Superior temporal gyrus (tissue), 1 donor: Measurements from ENCODE around the gene PCDHGB4.
"Not testable (repeated sequence)": the region's sequence is repeated elsewhere in the genome, so short reads cannot be mapped to it uniquely, and the experiment has no call there.

Experiments
- DNase-seq: peaks from one replicate; pipeline ENCODE4 v3.0.0-alpha.2; 2016; ENCODE audit errors: extremely low spot score

PCDHGB4 gene

DNA sequence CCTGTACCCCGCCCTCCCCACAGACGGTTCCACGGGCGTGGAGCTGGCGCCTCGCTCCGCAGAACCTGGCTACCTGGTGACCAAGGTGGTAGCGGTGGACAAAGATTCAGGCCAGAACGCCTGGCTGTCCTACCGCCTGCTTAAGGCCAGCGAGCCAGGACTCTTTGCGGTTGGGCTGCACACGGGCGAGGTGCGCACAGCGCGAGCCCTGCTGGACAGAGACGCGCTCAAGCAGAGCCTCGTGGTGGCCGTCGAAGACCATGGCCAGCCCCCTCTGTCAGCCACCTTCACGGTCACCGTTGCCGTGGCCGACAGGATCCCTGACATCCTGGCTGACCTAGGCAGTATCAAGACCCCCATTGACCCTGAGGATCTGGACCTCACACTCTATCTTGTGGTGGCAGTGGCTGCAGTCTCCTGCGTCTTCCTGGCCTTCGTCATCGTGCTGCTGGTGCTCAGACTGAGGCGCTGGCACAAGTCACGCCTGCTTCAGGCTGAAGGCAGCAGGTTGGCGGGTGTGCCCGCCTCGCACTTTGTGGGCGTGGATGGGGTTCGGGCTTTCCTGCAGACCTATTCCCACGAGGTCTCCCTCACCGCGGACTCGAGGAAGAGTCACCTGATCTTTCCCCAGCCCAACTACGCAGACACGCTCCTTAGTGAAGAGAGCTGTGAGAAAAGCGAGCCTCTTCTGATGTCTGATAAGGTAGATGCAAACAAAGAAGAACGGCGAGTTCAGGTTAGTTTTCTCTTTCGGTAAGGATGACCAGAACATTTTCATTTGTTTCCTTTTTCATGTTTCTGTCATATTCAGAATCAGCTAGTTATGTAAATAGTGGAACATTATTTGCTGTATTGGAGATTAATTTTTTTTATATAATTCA lies 21.2 kb upstream of the PCDHGB4 start:
- DNase-seq = no peak

DNA sequence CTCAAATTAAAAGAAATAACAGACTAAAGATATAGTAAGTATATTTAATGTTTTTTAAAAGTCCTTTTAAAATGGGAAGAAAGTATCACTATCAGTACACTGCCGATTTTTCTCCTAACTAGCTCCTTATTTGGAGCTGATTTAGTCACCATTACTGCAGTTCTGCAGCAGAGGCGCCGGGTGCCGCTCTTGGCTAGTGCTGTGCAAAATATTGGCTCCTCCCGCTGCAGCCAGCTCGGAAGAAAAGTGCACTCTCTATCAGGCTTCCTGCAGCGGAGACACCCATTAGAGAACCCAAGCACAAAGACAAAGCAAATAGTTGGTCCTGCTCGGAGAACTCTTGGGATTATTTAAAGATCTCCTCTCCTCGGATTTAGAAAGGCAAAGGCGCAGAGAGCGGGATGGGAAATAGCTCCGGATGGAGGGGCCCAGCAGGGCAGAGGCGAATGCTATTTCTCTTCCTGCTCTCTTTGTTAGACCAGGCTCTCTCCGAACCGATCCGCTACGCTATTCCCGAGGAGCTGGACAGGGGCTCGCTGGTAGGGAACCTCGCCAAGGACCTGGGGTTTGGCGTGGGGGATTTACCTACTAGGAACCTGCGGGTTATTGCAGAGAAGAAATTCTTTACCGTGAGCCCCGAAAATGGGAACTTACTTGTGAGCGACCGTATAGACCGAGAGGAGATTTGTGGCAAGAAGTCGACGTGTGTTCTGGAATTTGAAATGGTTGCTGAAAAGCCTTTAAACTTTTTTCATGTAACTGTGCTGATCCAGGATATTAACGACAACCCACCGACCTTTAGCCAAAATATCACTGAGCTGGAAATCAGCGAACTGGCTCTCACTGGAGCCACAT lies 17.3 kb upstream of the PCDHGB4 start, which contains the start of gene PCDHGB3:
Gene PCDHGB3 (plus strand): TSS at position 249 of the 855 bp plus-strand sequence. CDS start 153 bp downstream, at position 402.
- DNase-seq = peak; percentile 13

DNA sequence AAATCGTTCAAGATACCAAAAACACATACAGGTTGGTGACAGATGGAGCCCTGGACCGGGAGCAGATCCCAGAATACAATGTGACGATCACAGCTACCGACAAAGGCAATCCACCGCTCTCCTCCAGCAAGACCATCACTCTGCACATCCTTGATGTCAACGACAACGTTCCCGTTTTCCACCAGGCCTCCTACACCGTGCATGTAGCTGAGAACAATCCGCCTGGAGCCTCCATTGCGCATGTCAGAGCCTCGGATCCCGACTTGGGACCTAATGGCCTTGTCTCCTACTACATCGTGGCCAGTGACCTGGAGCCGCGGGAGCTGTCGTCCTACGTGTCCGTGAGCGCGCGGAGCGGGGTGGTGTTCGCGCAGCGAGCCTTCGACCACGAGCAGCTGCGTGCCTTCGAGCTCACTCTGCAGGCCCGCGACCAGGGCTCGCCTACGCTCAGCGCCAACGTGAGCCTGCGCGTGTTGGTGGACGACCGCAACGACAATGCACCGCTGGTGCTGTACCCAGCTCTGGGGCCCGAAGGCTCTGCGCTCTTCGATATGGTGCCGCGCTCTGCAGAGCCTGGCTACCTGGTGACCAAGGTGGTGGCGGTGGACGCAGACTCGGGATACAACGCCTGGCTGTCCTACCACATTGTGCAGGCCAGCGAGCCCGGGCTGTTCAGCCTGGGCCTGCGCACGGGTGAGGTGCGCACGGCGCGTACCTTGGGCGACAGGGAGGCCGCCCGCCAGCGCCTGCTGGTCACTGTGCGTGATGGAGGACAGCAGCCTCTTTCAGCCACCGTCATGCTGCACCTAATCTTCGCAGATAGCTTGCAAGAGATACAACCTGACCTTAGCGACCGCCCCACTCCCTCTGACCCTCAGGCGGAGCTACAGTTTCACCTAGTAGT lies 15.7 kb upstream of the PCDHGB4 start:
- DNase-seq = no peak

DNA sequence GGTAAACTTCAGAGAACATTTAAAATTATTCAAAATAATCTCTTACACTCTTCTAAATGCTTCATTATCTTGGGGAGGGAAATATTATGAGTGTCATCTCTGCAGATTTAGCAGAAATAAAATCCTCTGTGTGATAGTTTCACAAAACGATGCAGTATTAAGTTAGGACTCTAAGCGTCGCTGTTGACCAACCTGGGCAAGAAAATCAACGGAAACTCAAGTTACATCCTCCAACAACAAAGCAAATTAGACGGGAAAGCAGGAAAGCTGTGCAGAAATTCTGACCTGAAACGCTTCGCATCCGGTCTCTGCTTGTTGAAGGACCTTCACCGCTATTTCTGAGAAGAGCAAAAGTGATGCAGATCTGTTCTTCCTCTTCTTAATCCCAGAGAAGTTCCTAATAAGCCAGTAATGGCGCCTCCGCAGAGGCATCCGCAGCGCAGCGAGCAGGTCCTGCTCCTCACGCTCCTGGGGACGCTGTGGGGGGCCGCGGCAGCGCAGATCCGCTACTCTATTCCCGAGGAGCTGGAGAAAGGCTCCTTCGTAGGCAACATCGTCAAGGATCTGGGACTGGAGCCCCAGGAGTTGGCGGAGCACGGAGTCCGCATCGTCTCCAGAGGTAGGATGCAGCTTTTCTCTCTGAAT lies 13.7 kb upstream of the PCDHGB4 start, which contains the start of gene PCDHGA6:
Gene PCDHGA6 (plus strand): TSS at position 219 of the 645 bp plus-strand sequence. CDS start 193 bp downstream, at position 412.
- no peak for DNase-seq

DNA sequence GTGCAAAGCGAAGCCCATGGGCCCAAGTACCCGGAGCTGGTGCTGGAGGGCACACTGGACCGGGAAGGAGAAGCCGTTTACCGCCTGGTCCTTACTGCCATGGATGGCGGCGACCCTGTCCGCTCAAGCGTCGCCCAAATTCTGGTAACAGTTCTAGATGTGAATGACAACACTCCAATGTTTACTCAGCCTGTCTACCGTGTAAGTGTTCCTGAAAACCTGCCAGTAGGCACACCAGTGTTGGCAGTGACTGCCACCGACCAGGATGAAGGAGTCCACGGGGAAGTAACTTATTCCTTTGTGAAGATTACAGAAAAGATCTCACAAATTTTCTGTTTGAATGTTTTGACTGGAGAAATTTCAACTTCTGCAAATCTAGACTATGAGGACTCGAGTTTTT lies 12.9 kb upstream of the PCDHGB4 start:
- no peak for DNase-seq

DNA sequence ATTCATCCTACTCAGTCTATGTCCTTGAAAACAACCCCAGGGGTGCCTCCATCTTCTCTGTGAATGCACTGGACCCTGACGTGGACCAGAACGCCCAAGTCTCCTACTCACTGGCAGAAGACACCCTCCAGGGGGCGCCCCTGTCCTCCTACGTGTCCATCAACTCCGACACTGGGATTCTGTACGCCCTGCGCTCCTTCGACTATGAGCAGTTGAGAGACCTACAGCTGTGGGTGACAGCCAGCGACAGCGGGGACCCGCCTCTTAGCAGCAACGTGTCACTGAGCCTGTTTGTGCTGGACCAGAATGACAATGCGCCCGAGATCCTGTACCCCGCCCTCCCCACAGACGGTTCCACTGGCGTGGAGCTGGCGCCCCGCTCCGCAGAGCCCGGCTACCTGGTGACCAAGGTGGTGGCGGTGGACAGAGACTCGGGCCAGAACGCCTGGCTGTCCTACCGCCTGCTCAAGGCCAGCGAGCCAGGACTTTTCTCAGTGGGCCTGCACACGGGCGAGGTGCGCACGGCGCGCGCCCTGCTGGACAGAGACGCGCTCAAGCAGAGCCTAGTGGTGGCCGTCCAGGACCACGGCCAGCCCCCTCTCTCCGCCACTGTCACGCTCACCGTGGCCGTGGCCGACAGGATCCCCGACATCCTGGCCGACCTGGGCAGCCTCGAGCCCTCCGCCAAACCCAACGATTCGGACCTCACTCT lies 11.9 kb upstream of the PCDHGB4 start:
- DNase-seq = not testable (repeated sequence)

DNA sequence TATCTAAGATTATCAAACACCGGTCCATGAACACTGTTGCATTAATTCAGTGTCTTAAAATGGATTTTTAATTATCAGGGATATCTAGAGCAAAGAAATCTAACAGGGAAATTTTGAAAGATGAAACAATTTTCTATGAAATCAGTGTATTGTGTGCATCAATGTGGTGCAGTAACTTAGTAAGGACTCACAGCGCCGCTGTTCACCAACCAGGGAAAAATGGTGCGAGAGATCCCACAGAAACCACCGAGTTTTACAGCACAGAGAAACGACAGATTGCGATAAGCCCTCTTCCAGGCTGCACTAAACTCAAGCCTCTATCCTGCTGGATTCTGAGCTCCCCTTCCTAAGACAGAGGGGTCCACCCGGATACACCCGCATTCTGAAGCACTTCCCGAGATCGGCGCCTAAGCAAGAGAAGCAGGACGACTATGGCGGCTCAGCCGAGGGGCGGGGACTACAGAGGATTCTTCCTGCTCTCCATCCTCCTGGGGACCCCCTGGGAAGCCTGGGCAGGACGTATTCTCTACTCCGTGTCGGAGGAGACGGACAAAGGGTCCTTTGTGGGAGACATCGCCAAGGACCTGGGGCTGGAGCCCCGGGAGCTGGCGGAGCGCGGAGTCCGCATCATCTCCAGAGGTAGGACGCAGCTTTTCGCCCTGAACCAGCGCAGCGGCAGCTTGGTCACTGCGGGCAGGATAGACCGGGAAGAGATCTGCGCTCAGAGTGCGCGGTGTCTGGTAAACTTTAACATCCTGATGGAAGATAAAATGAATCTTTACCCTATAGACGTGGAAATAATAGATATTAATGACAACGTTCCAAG lies 4.8 kb upstream of the PCDHGB4 start, which contains the start of gene PCDHGA7:
Gene PCDHGA7 (plus strand): TSS at position 274 of the 826 bp plus-strand sequence. CDS start 158 bp downstream, at position 432.
- DNase-seq = no peak

DNA sequence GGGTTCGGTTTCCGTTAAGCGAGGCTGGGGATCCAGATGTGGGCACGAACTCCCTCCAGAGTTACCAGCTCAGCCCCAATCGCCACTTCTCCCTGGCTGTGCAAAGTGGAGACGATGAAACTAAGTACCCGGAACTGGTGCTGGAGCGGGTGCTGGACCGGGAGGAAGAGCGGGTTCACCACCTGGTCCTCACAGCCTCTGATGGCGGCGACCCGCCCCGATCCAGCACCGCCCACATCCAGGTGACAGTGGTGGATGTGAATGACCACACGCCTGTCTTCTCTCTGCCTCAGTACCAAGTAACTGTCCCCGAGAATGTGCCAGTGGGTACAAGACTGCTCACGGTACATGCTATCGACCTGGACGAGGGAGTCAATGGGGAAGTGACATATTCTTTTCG lies 4.2 kb upstream of the PCDHGB4 start:
- DNase-seq = no peak

DNA sequence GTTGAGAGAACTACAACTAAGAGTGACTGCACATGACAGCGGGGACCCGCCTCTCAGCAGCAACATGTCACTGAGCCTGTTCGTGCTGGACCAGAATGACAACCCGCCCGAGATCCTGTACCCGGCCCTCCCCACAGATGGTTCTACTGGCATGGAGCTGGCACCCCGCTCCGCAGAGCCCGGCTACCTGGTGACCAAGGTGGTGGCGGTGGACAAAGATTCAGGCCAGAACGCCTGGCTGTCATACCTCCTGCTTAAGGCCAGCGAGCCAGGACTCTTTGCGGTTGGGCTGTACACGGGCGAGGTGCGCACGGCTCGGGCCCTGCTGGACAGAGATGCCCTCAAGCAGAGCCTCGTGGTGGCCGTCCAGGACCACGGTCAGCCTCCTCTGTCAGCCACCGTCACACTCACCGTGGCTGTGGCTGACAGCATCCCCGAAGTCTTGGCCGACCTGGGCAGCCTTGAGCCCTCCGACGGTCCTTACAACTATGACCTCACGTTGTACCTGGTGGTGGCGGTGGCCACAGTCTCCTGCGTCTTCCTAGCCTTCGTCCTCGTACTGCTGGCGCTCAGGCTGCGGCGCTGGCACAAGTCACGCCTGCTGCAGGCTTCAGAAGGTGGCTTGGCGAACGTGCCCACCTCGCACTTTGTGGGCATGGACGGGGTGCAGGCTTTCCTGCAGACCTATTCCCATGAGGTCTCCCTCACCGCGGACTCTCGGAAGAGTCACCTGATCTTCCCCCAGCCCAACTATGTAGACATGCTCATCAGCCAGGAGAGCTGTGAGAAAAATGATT lies 2.8 kb upstream of the PCDHGB4 start:
- DNase-seq = no peak

DNA sequence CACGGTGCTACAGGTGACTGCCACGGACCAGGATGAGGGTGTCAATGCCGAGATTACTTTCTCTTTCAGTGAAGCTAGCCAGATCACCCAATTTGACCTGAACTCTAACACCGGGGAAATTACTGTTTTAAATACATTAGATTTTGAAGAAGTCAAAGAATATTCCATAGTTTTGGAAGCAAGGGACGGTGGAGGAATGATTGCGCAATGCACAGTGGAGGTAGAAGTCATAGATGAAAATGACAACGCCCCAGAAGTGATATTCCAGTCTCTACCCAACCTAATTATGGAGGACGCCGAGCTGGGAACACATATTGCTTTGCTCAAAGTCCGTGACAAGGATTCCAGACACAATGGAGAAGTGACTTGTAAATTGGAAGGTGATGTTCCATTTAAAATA lies 1.2 kb downstream of the PCDHGB4 start:
- no peak for DNase-seq

DNA sequence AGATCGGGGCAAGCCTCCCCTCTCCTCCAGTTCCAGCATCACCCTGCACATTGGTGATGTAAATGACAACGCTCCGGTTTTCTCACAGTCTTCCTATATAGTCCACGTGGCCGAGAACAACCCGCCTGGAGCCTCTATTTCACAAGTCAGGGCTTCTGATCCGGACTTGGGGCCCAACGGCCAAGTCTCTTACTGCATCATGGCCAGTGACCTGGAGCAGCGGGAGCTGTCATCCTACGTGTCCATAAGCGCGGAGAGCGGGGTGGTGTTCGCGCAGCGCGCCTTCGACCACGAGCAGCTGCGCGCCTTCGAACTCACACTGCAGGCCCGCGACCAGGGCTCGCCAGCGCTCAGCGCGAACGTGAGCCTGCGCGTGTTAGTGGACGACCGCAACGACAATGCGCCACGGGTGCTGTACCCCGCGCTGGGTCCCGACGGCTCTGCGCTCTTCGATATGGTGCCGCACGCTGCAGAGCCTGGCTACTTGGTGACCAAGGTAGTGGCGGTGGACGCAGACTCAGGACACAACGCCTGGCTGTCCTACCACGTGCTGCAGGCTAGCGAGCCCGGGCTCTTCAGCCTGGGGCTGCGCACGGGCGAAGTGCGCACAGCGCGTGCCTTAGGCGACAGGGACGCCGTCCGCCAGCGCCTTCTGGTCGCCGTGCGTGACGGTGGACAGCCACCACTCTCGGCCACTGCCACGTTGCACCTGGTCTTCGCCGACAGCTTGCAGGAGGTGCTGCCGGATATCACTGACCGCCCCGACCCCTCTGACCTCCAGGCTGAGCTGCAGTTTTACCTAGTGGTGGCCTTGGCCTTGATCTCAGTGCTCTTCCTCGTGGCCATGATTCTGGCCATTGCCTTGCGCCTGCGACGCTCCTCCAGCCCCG lies 1.9 kb downstream of the PCDHGB4 start:
- no peak for DNase-seq

DNA sequence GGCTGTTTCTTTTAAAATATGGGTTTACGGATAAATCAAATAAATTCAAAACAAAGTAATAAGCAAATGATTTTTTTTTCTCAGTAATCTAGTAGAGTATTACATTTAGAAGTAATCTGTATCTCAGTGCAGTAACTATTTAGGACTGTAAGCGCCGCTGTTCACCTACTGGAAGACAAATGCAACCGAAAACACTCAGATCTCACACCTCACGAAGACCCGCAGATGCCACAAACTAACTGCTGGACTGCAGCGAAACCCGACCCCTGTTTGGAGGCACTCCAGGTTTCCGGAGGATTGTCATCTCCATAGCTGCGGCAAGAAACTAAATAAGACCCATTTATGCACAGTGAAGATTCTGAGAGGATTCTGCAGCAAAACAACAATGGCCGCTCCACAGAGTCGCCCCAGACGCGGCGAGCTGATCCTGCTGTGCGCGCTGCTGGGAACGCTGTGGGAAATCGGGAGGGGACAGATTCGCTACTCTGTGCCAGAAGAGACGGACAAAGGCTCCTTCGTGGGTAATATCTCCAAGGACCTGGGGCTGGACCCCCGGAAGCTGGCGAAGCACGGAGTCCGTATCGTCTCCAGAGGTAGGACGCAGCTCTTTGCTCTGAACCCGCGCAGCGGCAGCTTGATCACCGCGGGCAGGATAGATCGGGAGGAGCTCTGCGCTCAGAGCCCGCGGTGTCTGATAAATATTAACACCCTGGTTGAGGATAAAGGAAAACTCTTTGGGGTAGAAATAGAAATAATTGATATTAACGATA lies 5.1 kb downstream of the PCDHGB4 start, which contains the start of gene PCDHGA8:
Gene PCDHGA8 (plus strand): TSS at position 205 of the 770 bp plus-strand sequence. CDS start 181 bp downstream, at position 386.
- DNase-seq = no peak

DNA sequence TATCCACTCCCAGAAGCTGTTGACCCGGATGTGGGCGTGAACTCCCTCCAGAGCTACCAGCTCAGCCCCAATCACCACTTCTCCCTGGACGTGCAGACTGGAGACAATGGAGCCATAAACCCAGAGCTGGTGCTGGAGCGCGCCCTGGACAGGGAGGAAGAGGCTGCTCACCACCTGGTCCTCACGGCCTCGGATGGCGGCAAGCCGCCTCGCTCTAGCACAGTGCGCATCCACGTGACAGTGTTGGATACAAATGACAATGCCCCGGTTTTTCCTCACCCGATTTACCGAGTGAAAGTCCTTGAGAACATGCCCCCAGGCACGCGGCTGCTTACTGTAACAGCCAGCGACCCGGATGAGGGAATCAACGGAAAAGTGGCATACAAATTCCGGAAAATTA lies 5.8 kb downstream of the PCDHGB4 start:
- DNase-seq = no peak

DNA sequence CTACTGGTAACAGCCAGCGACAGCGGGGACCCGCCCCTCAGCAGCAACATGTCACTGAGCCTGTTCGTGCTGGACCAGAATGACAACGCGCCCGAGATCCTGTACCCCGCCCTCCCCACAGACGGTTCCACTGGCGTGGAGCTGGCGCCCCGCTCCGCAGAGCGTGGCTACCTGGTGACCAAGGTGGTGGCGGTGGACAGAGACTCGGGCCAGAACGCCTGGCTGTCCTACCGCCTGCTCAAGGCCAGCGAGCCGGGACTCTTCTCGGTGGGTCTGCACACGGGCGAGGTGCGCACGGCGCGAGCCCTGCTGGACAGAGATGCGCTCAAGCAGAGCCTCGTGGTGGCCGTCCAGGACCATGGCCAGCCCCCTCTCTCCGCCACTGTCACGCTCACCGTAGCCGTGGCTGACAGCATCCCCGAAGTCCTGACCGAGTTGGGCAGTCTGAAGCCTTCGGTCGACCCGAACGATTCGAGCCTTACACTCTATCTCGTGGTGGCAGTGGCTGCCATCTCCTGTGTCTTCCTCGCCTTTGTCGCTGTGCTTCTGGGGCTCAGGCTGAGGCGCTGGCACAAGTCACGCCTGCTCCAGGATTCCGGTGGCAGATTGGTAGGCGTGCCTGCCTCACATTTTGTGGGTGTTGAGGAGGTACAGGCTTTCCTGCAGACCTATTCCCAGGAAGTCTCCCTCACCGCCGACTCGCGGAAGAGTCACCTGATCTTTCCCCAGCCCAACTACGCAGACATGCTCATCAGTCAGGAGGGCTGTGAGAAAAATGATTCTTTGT lies 7.1 kb downstream of the PCDHGB4 start:
- not testable (repeated sequence) for DNase-seq

DNA sequence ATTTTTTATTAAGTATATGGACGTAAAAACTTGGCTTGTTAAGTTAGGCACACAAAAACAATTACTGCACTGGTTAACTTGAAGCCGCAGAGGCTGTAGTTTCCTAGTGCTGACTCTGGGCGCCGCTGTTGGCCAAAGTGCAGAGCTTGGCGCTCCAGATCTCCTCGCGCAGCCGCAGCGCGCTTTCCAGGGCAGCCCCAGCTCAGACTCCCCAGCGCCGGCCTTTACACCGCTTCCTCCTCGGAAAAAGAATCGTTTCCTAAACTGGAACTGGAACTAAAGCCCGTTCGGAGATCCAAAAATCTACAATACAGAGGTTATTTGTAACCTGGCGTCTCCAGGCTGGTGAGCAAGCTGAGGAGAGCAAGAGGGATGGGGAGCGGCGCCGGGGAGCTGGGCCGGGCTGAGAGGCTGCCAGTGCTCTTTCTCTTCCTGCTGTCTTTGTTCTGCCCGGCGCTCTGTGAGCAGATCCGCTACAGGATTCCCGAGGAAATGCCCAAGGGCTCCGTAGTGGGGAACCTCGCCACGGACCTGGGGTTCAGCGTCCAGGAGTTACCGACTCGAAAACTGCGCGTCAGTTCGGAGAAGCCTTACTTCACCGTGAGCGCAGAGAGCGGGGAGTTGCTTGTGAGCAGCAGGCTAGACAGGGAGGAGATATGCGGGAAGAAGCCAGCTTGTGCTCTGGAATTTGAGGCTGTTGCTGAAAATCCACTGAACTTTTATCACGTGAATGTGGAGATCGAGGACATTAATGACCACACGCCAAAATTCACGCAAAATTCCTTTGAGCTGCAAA lies 10.5 kb downstream of the PCDHGB4 start, which contains the start of gene PCDHGB5:
Gene PCDHGB5 (plus strand): TSS at position 192 of the 796 bp plus-strand sequence. CDS start 181 bp downstream, at position 373.
- peak; percentile 6 for DNase-seq
